Activated T-helper 1 cell treated with anti-CD3 and anti-CD28 coated beads, Interleukin-2, amount 50 U/mL, for 16 hours (primary cell): ENCODE data around the gene KCNH8.
"Not testable (repeated sequence)": the region's sequence is repeated elsewhere in the genome, so short reads cannot be mapped to it uniquely, and the experiment has no call there.

Experiments
- DNase-seq, 2 donors: peaks; one replicate each; pipeline ENCODE4 v3.0.0-alpha.2; 2020; ENCODE audit warnings: low read depth in 1 of 2, low spot score in 1 of 2

Gene KCNH8

DNA sequence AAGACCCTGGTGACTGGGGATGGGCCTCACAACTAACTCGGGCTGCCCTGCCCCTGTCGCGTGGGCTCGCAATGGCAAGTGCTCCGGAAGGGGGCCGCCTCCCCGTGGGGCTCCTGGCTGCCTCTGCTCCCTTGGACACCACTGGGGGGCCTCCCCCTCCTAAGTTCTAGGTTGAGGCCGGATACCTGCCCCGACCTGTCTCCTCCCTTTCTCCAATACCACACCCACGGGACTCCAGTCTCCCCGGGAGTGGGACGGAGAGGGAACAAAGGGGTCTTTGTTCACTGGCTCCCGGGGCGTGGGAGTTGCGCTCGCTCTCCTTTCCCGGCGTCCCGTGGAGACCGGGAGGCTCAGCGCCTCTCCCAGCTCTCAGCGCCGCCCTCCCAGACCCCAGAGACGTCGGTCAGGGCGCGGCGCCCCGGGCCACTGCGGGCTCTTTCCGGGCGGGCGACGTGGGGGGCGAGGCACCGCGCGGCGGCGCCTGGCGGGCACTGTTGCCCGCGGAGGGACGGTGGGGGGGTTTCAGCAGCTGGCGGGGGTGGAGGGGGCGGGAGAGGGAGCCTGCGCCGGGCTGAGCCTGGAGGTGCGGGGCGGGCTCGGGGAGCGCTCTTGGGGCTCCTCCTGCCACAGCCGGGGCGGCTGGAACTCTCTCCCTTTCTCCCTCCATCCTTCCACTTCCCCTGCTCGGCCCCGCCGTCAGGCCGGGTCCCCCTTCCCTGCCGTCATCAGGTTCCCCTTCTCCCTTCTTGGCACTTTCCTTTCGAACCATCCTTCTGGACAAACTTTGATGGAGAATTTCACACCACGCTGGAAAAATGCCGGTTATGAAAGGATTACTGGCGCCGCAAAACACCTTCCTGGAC is at the start of gene KCNH8:
TSS of gene KCNH8 (plus strand) at position 606 of the 863 bp plus-strand sequence. CDS start at position 816, 210 bp downstream.
- no peak for DNase-seq

- DNase-seq: not testable (repeated sequence)
Measured at GRCh38 chr3:19102654-19103290, 45.5 kb upstream of the KCNH8 start.

GRCh38 chr3:19103510-19103909 is 44.8 kb upstream of the KCNH8 start:
- no peak for DNase-seq

GRCh38 chr3:19104459-19104858 is 43.9 kb upstream of the KCNH8 start:
- DNase-seq: no peak

DNA sequence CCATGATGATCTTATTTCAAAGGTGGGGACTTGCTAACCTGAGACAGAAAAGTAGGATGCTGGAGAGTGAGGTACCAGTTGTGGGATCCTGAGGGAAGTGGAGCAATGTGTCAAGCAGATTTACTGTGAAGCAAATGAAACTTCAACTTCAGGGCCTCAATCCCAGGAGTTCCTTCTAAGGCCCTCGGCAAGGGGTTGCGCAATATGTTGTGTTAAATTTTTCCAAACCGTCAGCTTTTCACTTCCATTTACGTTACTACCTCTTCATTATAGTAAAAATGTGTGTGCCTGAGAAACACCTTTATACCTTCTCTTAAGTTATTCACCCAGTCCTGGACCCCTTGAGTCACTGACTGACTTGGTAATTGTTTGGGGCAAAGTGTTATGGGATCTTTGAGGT is 42.5 kb upstream of the KCNH8 start:
- DNase-seq: no peak

DNA sequence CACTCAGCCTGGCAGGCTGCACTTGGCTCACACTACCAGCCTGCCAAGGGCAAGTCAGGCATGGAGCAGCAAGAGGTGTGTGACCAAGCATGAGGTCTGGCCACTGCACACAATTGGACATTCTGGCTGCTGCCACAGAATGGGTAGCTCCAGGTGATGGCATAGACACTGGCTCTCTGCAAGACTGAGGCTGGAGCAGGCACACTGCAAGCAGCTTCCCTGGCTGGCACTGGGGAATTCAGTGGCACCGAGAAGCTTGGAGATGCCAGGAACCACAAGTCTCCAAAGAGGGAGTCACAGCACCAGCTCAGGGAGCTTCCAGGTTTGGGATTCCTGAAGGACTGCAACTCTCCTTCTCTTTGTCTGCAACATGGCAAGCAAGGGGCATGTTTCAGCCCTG is 42.0 kb upstream of the KCNH8 start:
- no peak for DNase-seq

DNA sequence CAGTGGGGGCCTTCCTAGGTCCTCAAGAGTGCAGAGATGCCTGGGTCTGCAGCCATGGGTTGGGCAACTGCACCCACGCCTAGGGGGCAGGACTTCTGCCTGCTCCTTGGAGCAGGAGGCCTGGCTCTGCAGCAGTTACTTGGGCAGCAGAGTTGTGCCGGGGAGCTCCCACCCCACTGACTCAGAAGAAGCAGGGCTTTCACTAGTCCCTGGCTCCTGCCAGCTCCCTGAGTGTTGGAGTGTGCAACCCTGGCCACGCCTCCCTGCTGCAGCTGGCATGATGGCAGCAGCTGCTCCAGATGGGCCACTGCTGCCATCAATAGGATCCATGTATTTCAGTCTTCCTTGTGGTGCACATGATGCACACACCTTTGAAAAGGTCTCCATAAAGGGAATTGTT is 40.6 kb upstream of the KCNH8 start:
- DNase-seq: no peak

DNA sequence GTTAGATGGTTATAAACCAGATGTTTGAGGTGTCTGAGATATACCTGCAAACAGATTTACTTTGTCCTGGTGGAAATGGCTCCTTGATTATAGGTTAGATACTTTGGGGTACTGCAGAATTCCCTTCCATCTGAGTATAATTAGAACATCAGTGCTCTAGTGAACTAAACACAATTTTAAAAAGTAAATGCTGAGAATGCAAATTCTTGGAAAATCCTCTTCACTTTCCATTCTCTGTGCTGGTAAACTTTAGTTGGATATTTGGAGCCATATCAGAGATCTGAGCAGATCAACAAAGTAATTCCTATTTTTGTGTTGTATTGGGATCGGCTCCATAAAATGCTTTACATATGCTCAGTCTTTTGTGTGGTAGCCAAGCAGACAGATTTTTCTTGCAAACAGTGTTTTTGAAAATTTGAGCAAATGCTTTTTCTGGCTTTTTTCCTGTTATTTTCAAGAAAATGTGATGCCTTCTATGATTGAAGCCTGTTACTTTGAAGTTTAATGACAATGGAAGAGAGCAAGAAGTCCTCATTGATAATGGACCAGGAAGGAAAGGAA is 37.9 kb upstream of the KCNH8 start:
- no peak for DNase-seq

- DNase-seq: no peak
Measured at GRCh38 chr3:19114461-19114860, 33.8 kb upstream of the KCNH8 start.

DNA sequence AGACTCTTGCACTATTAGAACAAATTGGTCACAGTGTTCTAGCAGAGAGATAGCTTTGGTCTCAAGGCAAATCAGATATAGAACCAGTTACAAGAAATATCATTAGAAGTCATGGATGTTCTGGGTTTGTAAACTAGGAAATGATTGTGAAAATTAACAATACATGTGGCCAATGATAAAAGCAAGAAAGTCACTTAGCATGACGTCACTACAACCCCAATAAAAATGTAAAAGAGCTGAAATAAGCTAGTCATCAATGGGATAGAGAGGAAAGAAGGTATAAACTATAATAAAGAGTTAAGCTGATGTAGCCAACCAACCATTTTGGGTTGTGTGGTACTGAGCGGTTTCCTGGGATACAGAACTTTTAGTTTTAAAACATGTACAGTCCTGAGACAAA is 32.1 kb upstream of the KCNH8 start:
- DNase-seq: no peak

DNA sequence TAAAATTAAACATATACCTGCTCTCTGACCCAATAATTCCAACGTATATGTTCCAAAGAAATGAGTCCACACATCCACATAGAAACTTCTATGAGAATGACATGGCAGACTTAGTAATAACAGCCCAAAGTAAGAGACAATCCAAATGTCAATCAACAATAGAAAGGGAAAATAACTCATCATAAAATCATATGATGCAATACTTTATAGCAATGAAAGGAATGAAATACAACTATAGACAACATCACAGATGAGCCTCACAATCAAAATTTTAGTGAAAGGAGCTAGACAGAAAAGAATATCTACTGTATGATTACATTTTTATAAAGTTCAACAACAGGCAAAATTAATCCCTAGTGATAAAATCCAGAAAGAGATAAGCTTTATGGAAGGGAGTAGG is 23.6 kb upstream of the KCNH8 start:
- no peak for DNase-seq

- DNase-seq: no peak
Measured at GRCh38 chr3:19139863-19140262, 8.4 kb upstream of the KCNH8 start.

DNA sequence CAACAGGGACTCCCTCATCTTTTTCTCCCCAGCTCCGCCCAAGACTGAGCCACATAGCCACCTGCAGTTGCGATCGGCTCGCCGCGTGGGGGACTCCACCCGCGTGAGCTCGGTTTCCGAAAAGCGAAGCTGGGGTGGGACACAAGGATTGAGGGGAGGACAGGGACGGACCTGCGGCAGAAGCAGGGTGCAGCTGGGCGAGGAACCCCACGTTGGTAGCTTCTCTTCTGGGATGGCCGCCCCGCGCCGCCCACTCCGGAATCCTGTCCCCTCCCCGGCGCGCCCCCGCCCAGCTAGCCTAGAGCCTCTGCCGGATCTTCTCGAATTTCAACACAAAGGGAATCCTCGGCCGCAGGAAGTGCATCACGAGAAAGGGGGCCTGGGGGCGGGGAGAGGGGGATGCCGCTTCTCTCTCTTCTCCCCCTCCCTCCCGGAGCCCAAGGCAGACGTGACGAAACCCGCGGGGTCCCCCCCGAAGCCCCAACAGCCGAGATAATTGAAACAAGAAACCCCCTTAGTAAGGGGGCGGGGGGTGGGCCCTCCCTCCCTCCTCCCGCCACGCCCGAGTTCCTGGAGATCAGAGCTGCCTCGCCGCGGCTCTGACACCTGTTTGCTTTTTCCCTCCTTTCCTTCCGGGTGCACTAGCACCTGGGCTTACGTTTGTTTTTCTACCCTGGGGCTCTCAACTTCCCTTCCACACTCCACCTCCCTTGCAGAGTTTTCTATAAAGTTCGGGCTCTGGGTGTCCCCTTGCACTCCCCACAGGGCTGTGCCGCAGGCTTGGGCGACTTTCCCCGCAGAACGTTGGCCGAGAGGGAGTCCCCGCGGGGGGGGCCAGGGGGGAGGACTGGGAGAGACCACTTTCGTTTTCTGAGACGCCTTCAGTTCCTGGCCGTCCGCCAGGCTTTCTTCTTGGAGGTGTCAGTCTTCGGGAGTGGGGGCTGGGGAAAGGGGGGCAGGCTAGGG is 1.3 kb upstream of the KCNH8 start:
- peak; percentile 9 to 21 for DNase-seq

GRCh38 chr3:19148768-19149091 is 420 bp downstream of the KCNH8 start:
- DNase-seq: no peak

DNA sequence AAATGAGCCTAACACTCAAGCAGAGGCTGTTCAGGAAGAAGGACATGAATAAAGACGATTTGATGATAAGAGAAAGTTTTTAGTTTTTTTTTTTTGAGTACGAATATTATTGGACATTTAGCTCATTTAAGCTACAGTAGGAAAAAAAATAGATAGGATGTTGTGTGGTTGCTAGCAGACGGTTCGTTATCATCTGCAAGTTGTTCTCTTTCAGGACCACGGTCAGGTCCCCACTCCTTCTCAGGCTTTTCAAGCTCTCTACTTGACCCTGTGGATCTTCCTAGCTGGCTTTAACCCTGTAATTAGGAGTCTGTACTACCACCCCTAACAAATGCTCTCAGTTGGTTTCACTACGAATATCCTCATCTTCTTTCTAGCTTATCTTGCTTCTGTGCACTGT is 1.1 kb downstream of the KCNH8 start:
- no peak for DNase-seq

DNA sequence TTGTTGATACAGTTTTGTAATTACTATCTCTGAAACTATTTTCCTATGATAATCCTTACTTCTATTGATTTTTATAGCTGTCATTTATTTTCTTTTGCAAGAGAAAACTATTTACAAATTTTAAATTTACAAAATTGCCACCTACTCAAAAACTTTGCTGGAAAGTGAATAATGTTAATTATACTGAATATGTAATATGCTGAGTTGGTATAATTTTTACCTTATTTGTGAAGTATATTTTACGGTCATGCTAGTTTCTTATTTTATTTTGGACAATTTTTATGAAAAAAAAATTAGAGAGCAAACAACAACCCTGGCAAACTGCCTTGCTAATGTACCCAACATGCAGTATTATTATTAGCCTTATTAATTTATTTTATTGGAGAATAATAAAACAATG is 2.9 kb downstream of the KCNH8 start:
- DNase-seq: no peak

- DNase-seq: no peak
Measured at GRCh38 chr3:19154693-19155250, 6.5 kb downstream of the KCNH8 start.

- no peak for DNase-seq
Measured at GRCh38 chr3:19155375-19155774, 7.1 kb downstream of the KCNH8 start.

DNA sequence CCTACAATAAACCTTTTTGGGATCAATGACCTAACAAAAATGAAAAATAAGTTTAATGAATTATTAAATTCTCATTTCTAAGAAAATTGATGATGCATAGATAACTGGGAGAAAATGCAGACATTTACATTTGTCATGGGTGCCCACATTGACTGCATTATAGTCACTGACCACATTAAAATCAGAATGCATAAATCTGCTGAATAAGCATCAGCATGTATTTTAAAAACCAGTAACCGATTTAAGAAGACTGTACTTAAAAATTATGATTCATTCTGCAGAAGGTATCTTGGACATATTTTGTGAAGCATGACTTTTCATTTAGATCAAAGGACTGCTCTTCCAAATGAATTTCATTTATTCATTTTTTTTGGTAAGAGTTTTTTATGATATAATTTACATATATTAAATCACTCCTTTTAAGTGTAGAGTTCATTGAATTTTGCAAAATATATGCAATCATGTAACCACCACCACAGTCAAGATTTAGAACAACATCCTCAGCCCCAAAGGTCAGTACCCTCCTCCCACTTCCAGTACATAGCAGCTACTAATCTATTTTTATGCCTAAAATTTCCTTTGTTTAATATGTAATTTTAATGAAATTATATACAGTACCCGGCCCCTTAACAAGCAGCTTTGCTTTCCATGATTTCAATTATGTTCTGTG is 11.8 kb downstream of the KCNH8 start:
- DNase-seq: no peak

- no peak for DNase-seq
Measured at GRCh38 chr3:19165654-19166053, 17.3 kb downstream of the KCNH8 start.
